Measurements from ENCODE around the gene ADAMTS15. TPM values are rescaled to one million over a fixed set of nuclear protein-coding genes. Genes with fewer than 3 reads are reported as not detected.

ADAMTS15 gene
- total RNA-seq, 1 donor from 2014 or later = 0.20 TPM

DNA sequence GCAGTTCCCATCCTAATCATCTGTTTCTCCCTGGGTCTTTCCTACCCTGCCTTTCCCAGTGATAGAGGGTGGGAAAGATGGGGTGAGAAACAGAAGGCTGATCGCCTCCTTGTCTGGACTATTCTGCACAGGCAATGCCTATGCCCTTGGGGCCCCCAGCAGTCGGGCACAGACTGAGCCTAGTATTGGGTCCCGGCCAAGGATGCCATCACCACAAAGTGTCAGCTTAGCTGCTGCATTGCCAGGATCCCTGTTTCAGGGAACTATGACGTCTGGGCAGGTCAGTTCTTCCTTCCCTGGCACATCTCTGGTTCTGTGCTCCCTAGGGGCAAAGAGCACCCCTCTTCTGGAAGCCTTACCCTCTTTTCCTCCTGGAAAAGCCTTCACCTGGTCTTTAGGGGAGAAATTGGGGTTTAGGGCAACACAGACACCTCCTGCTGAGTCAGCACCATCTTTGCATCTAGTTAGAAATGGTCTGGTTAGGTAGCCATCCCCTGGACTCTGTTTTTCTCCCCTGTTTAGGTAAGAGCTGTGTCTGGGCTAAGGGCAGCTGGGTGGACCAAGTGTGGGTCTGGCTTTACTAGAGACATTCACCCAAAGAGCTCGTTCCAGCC lies 22.1 kb upstream of the ADAMTS15 start:
- DNase-seq = no peak
- Mint-ChIP-seq H3K4me1 (ENCODE audit: low read depth, unreplicated experiment) (peaks cover 10% of the 10 kb centered on the region), H3K9me3 (ENCODE audit: unreplicated experiment) (peaks cover 3% of the 10 kb centered on the region), H3K27me3 (ENCODE audit: unreplicated experiment) (peaks cover 13% of the 10 kb centered on the region), H3K4me3 (ENCODE audit: unreplicated experiment) (no peak overlapping the region), H3K36me3 (ENCODE audit: unreplicated experiment) (no peaks in the 10 kb centered on the region), H3K27ac (ENCODE audit: unreplicated experiment) (no peak overlapping the region)
- TF ChIP-seq, protein P1, sequence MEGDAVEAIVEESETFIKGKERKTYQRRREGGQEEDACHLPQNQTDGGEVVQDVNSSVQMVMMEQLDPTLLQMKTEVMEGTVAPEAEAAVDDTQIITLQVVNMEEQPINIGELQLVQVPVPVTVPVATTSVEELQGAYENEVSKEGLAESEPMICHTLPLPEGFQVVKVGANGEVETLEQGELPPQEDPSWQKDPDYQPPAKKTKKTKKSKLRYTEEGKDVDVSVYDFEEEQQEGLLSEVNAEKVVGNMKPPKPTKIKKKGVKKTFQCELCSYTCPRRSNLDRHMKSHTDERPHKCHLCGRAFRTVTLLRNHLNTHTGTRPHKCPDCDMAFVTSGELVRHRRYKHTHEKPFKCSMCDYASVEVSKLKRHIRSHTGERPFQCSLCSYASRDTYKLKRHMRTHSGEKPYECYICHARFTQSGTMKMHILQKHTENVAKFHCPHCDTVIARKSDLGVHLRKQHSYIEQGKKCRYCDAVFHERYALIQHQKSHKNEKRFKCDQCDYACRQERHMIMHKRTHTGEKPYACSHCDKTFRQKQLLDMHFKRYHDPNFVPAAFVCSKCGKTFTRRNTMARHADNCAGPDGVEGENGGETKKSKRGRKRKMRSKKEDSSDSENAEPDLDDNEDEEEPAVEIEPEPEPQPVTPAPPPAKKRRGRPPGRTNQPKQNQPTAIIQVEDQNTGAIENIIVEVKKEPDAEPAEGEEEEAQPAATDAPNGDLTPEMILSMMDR (IDR thresholded peaks at IDR 0.05; ENCODE audit: partially characterized antibody, unreplicated experiment) = no peak

DNA sequence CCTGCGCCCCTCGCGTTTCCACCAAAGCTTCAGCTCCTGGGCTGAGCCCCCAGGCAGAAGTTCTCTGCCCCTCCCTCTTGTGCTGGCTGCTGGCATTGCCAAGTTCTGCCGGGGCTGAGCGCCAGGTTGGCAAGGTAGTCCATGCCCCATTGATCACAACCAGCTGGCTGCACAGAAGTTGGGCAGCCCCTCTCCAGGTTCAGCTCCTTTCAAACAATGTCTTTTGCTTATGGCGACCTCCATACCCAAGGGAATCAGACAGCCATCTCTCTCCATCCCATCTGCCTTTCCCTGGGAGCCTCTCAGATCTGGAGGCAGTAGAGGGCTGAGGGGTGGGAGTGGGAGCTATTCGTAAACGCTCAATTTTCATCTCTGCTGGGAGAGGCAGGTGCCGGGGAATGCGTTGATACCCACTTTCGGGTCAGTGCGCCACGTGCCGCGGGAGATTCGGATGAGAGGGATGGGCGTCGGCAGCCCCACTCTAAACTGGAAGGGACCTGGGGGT lies 21.6 kb upstream of the ADAMTS15 start:
- TF ChIP-seq, protein P1 (IDR thresholded peaks at IDR 0.05; ENCODE audit: partially characterized antibody, unreplicated experiment) = no peak
- no peak for DNase-seq
- H3K36me3 Mint-ChIP-seq (ENCODE audit: unreplicated experiment) = no peaks in the 10 kb centered on the region
- H3K27ac Mint-ChIP-seq (ENCODE audit: unreplicated experiment) = no peak overlapping the region
- peaks cover 3% of the 10 kb centered on the region for H3K9me3 Mint-ChIP-seq (ENCODE audit: unreplicated experiment)
- peaks cover 13% of the 10 kb centered on the region for H3K27me3 Mint-ChIP-seq (ENCODE audit: unreplicated experiment)
- peak overlapping the region; percentile 85 for H3K4me3 Mint-ChIP-seq (ENCODE audit: unreplicated experiment)
- peaks cover 10% of the 10 kb centered on the region for H3K4me1 Mint-ChIP-seq (ENCODE audit: low read depth, unreplicated experiment)

DNA sequence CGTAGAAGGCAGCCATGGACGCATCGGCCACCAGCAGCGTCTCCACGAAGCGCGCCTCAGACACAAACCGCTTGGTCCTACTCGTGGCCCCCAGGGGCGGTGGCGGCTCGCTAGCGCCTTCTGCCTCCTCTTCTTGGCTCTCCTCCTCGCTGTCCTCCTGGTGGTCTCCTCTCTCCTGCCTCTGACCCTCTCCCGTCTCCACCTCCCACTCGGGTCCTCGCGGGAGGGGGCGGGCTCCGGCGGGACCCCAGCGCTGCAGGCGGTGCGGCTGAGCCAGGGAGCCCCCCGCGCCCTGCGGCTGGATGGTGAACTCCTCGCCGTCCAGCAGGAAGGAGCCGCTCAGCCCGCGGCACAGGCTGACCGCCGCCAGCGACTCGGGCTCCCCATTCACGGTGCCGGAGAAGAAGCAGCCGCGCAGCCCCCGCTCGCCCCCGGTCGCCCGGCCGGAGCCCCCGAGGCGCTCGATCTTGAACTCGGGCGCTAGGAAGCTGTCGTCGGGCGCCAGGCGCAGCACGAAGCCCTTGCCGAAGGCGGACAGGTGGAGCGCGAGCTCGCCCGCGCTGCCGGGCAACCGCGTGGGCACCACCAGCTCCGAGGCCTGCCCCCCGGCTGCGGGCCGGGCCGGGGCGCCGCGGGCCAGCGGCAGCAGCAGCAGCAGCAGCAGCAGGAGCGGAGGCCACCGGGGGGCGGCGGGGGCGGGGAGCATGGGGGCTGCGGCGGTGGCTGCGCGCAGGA lies 20.7 kb upstream of the ADAMTS15 start:
- TF ChIP-seq, protein P1 (IDR thresholded peaks at IDR 0.05; ENCODE audit: partially characterized antibody, unreplicated experiment) = peak; percentile 12
- Mint-ChIP-seq H3K9me3 (ENCODE audit: unreplicated experiment) (peaks cover 3% of the 10 kb centered on the region), H3K36me3 (ENCODE audit: unreplicated experiment) (no peaks in the 10 kb centered on the region), H3K4me1 (ENCODE audit: low read depth, unreplicated experiment) (peaks cover 10% of the 10 kb centered on the region), H3K27ac (ENCODE audit: unreplicated experiment) (no peak overlapping the region), H3K27me3 (ENCODE audit: unreplicated experiment) (peaks cover 13% of the 10 kb centered on the region), H3K4me3 (ENCODE audit: unreplicated experiment) (peak overlapping the region; percentile 85)
- DNase-seq = peak; percentile 61

DNA sequence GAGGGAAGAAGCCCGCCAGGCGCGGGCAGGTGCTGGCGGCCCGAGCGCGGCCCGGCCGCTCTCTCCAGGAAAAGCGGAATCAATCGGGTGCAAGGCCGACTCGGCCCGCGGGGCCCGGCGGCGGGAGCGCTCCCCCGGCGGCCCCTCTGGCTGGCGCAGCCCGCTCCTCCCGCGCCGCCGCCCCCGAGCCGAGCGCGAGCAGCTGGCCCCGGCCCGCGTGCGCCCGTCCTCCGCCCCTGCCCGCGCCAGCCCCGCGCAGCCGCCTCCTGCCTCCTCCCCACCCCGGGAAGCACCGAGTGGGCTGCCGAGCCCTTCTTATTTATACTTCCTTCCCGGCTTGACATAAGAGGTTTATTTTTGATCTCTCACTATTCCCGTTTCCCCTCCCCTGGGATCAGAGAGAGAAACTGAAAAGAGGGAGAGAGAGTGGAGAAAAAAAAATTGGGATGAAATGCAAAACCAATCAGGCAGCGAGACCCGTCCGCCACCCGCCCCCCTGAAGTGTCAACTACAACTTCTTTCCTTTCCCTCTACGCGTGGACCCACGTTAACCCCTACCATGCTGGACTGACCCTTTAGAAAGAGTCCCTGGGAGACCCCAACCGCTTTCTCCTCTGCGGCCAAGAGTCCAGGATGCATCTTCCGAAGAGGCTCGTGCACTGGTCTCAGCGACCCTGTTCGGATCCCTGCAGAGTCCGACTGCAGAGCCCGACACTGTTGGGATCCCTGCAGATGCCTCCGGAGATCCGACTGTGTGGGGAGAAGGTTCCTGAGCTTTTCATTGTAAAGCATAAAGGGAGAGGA lies 19.9 kb upstream of the ADAMTS15 start, which contains the start of gene ADAMTS8:
TSS of gene ADAMTS8 (minus strand) at position 294 of the 804 bp plus-strand sequence. CDS start 323 bp downstream, outside the sequence.
- no peaks in the 10 kb centered on the region for H3K36me3 Mint-ChIP-seq (ENCODE audit: unreplicated experiment)
- TF ChIP-seq, protein P1 (IDR thresholded peaks at IDR 0.05; ENCODE audit: partially characterized antibody, unreplicated experiment) = no peak
- H3K27me3 Mint-ChIP-seq (ENCODE audit: unreplicated experiment) = peaks cover 13% of the 10 kb centered on the region
- H3K9me3 Mint-ChIP-seq (ENCODE audit: unreplicated experiment) = peaks cover 3% of the 10 kb centered on the region
- peaks cover 10% of the 10 kb centered on the region for H3K4me1 Mint-ChIP-seq (ENCODE audit: low read depth, unreplicated experiment)
- no peak within 1 kb of the TSS for H3K27ac Mint-ChIP-seq (ENCODE audit: unreplicated experiment)
- peak; percentile 49 for DNase-seq
- peak within 1 kb of the TSS; percentile 89 for H3K4me3 Mint-ChIP-seq (ENCODE audit: unreplicated experiment)

Measured in glutamatergic neuron (in vitro differentiated cells).